Activated CD8-positive, alpha-beta T cell treated with anti-CD3 and anti-CD28 coated beads for 36 hours (primary cell): ENCODE results near the gene PDP2. TPM values are rescaled to one million over a fixed set of nuclear protein-coding genes. Genes with fewer than 3 reads are reported as not detected.
"Not testable (repeated sequence)": the region's sequence is repeated elsewhere in the genome, so short reads cannot be mapped to it uniquely, and the experiment has no call there.

Experiments
- ATAC-seq: fragments of 200-7000 bp; cut with Tn5 transposase; one replicate; pipeline ENCODE4 v1.10.0; 2021; ENCODE audit warnings: mild to moderate bottlenecking, moderate library complexity
- CTCF ChIA-PET: fragments of 350-600 bp; sonication (Branson Sonifier 250); formaldehyde crosslinking; loops from one replicate; lab custom pipeline; 2021; ENCODE audit warnings: antibody characterized with exemption; lab: Charles Lee
- POLR2A ChIA-PET: fragments of 350-600 bp; sonication (Branson Sonifier 250); formaldehyde crosslinking; loops from one replicate; lab custom pipeline; 2021; ENCODE audit warnings: antibody characterized with exemption; lab: Charles Lee
- DNase-seq: peaks from one replicate; pipeline ENCODE4 v3.0.0-alpha.2; 2020
- H3K27ac Mint-ChIP-seq: one replicate; pipeline ENCODE4 v1.8.0; 2021; ENCODE audit warnings: mild to moderate bottlenecking, mixed read lengths
- H3K27me3 Mint-ChIP-seq: one replicate; pipeline ENCODE4 v1.8.0; 2021; ENCODE audit warnings: mixed read lengths
- H3K36me3 Mint-ChIP-seq: one replicate; pipeline ENCODE4 v1.8.0; 2021; ENCODE audit warnings: low read depth, mixed read lengths
- H3K4me1 Mint-ChIP-seq: one replicate; pipeline ENCODE4 v1.8.0; 2021; ENCODE audit warnings: low read depth, mixed read lengths
- H3K4me3 Mint-ChIP-seq: one replicate; pipeline ENCODE4 v1.8.0; 2021; ENCODE audit warnings: mild to moderate bottlenecking, moderate library complexity, mixed read lengths
- H3K9me3 Mint-ChIP-seq: one replicate; pipeline ENCODE4 v1.8.0; 2021; ENCODE audit warnings: mixed read lengths
- intact Hi-C: fragments of 100-400 bp; cut with micrococcal nuclease; formaldehyde crosslinking; loops from one replicate; pipeline ENCODE4 v1.10.0; 2022
- total RNA-seq, 2 experiments: library from RNA; stranded (reverse); gene quantifications; one replicate each; pipeline ENCODE4 v1.2.3, GENCODE V29; 2021
- TF ChIP-seq, protein P1 (sequence below): fragments of 200-600 bp; IDR thresholded peaks from one replicate; pipeline ENCODE4 v1.8.0; 2022; ENCODE audit warnings: antibody characterized with exemption, mild to moderate bottlenecking

Gene PDP2
- total RNA-seq, 2 experiments from 2014 or later, result 31.2 to 38.1 TPM

DNA sequence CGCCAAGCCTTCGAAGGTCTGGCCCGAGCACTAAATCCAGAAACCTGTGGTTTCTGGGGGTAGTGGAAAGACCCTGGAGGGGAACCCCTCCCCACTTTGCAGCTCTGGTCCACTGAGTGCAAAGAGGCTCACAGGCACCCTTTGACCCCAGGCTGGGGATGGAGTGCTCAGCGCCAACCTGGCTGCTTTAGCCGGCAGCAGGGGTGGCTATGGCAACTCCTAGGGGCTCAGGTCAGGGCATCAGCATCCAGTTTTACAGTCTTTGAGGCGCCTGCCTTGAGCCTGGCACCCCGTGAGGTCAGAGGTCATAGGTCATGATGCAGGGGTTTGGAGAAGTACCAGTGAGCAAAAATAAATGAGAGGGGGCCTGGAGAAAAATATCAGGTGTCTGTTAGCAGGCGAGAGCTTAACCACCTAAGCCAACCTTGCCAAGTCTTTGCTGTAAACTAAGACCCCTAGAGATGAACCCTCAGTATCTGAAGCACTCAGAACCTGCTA lies 18.2 kb upstream of the PDP2 start:
- TF ChIP-seq, protein P1, sequence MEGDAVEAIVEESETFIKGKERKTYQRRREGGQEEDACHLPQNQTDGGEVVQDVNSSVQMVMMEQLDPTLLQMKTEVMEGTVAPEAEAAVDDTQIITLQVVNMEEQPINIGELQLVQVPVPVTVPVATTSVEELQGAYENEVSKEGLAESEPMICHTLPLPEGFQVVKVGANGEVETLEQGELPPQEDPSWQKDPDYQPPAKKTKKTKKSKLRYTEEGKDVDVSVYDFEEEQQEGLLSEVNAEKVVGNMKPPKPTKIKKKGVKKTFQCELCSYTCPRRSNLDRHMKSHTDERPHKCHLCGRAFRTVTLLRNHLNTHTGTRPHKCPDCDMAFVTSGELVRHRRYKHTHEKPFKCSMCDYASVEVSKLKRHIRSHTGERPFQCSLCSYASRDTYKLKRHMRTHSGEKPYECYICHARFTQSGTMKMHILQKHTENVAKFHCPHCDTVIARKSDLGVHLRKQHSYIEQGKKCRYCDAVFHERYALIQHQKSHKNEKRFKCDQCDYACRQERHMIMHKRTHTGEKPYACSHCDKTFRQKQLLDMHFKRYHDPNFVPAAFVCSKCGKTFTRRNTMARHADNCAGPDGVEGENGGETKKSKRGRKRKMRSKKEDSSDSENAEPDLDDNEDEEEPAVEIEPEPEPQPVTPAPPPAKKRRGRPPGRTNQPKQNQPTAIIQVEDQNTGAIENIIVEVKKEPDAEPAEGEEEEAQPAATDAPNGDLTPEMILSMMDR, result no peak
- intact Hi-C loops, result no loop called here
- ATAC-seq (no peak), DNase-seq (no peak)
- H3K9me3 Mint-ChIP-seq, result no peaks in the 10 kb centered on the region
- H3K4me3 Mint-ChIP-seq, result no peak overlapping the region
- no peaks in the 10 kb centered on the region for H3K27me3 Mint-ChIP-seq
- CTCF ChIA-PET, result interaction anchor here (0.7 to 12.6 kb wide), 3 partner anchors 35 to 211 kb away, joined by 3 to 214 read pairs (median 5); partner anchors contain the start of gene NAE1
- POLR2A ChIA-PET, result no interaction called here
- H3K27ac Mint-ChIP-seq, result no peak overlapping the region
- H3K36me3 Mint-ChIP-seq, result no peaks in the 10 kb centered on the region
- no peaks in the 10 kb centered on the region for H3K4me1 Mint-ChIP-seq

DNA sequence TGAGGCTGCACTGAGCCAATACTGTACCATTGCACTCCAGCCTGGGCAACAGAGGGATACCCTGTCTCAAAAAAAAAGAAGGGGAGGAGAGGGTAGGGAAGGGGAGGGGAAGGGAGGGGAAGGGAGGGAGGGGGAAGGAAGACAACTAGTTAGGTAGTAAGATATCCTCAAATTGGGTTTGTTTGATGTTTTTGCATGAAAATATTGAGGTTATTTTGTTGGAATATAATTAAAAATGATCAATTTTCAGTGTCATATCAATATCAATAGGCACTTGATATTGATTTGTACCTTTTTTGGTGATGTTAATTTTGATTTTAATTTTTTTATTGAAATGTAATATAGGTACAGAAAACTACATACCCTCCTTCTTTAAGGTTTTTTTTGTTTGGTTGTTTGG lies 16.6 kb upstream of the PDP2 start:
- DNase-seq, result no peak
- no peak overlapping the region for H3K27ac Mint-ChIP-seq
- ChIA-PET CTCF (interaction anchor here (12.6 kb wide), 1 partner anchor 37 kb away, joined by 214 read pairs; the partner anchor contains the start of gene NAE1), POLR2A (interaction anchor here (0.6 kb wide), 1 partner anchor 213 kb away, joined by 4 read pairs; no protein-coding TSS in a partner anchor)
- peaks cover 2% of the 10 kb centered on the region for H3K4me1 Mint-ChIP-seq
- TF ChIP-seq, protein P1, result no peak
- H3K27me3 Mint-ChIP-seq, result no peaks in the 10 kb centered on the region
- no peaks in the 10 kb centered on the region for H3K9me3 Mint-ChIP-seq
- H3K4me3 Mint-ChIP-seq, result no peak overlapping the region
- intact Hi-C loops, result no loop called here
- no peak for ATAC-seq
- H3K36me3 Mint-ChIP-seq, result no peaks in the 10 kb centered on the region

DNA sequence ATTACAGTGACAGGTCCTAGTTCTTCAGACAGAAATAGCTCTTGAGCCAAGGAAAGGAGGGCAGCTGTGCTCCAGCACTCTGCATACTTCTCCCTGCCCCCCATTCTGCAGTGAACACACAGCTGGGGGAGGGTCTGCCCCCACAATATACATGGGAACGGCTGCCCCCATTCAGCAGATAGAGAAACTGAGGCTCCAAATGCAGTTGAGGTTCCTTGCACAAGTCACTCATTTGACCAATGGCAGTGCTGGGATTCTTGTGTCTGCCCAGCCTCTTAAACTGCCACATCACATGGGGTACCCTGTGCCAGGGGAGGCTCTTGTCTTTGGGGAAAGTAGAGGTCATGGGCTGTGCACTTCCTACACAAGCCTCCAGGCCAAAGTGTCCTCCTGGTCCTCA lies 10.9 kb upstream of the PDP2 start:
- ChIA-PET POLR2A (no interaction called here), CTCF (interaction anchor here (1.1 to 12.6 kb wide), 11 partner anchors 11 to 261 kb away, joined by 3 to 214 read pairs (median 14); partner anchors contain the start of genes CA7, NAE1 and PDP2)
- no peaks in the 10 kb centered on the region for H3K27me3 Mint-ChIP-seq
- no peak for ATAC-seq
- intact Hi-C loops, result loop anchor here (5.0 kb wide), 1 partner anchor 37 kb away; the partner anchor contains the start of gene NAE1
- peaks cover 24% of the 10 kb centered on the region for H3K4me1 Mint-ChIP-seq
- TF ChIP-seq, protein P1, result no peak
- no peak overlapping the region for H3K27ac Mint-ChIP-seq
- DNase-seq, result no peak
- no peak overlapping the region for H3K4me3 Mint-ChIP-seq
- no peaks in the 10 kb centered on the region for H3K9me3 Mint-ChIP-seq
- H3K36me3 Mint-ChIP-seq, result no peaks in the 10 kb centered on the region

GRCh38 chr16:66871363-66871762 lies 9.0 kb upstream of the PDP2 start:
- POLR2A ChIA-PET, result interaction anchor here (0.9 to 1.1 kb wide), 2 partner anchors 9 to 218 kb away, joined by 3 read pairs; partner anchors contain the start of gene PDP2
- H3K36me3 Mint-ChIP-seq, H3K4me3 Mint-ChIP-seq, H3K9me3 Mint-ChIP-seq, ATAC-seq, H3K27ac Mint-ChIP-seq, intact Hi-C loops, DNase-seq, H3K27me3 Mint-ChIP-seq: not testable (repeated sequence)
- CTCF ChIA-PET, result interaction anchor here (12.6 kb wide), 1 partner anchor 45 kb away, joined by 214 read pairs; the partner anchor contains the start of gene NAE1
- peaks cover 41% of the 10 kb centered on the region for H3K4me1 Mint-ChIP-seq

DNA sequence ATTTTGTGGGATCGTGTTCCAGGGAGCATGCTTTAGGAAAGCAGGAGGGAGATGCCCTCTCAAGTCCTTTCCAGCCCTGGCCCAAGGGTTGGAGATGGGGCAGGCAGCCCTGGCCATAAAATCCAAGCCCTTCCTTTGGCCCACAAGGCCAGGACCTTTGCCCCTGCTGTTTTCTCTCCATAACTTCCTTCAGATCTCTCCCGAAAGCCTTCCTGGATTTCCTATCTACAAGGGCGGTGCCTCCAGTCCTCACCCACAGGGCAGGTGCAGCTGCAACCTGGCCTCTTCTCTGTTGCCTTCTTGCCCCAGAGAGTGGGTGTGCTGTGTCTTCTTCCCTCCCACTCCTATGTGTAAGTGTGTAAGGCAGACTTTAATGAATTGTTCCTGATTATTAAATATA lies 8.5 kb upstream of the PDP2 start:
- peaks cover 6% of the 10 kb centered on the region for H3K36me3 Mint-ChIP-seq
- DNase-seq (no peak), ATAC-seq (no peak)
- TF ChIP-seq, protein P1, result no peak
- H3K27ac Mint-ChIP-seq, result no peak overlapping the region
- intact Hi-C loops, result no loop called here
- no peaks in the 10 kb centered on the region for H3K27me3 Mint-ChIP-seq
- H3K4me3 Mint-ChIP-seq, result no peak overlapping the region
- peaks cover 43% of the 10 kb centered on the region for H3K4me1 Mint-ChIP-seq
- POLR2A ChIA-PET, result interaction anchor here (0.9 to 1.7 kb wide), 3 partner anchors 9 to 219 kb away, joined by 3 to 5 read pairs (median 3); partner anchors contain the start of gene PDP2
- CTCF ChIA-PET, result interaction anchor here (1.2 to 12.6 kb wide), 9 partner anchors 10 to 144 kb away, joined by 3 to 214 read pairs (median 6); partner anchors contain the start of genes CA7 and NAE1
- peaks cover 7% of the 10 kb centered on the region for H3K9me3 Mint-ChIP-seq
